GM21515 (cell line): ENCODE measurements around the gene SPRY2.
"Not testable (repeated sequence)": the region's sequence is repeated elsewhere in the genome, so short reads cannot be mapped to it uniquely, and the experiment has no call there.

Experiments used
- ATAC-seq: cut with Tn5 transposase; IDR thresholded peaks from one replicate; pipeline ENCODE4 v1.9.1; 2021; ENCODE audit not compliant: unreplicated experiment

The SPRY2 gene

GRCh38 chr13:80355496-80356094 lies 14.7 kb upstream of the SPRY2 start:
- not testable (repeated sequence) for ATAC-seq

DNA sequence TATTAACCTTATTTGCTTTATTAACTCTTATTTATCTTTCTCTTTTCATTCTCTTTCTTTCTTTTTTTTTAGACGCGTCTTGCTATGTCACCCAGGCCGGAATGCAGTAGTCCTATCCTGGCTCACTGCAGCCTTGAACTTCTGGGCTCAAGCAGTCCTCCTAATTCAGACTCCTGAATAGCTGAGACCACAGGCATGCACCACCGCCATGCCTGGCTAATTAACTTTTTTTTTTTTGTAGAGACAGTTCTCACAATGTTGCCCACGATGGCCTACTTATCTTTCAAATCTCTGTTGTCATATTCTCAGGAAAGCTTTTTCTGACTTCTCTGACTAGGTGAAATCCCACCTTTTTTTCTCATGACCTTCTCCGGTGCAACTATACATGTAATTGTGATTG lies 7.8 kb upstream of the SPRY2 start:
- ATAC-seq: no peak

- no peak for ATAC-seq
These were observed 7.4 kb upstream of the SPRY2 start for GRCh38 chr13:80348314-80348713.

DNA sequence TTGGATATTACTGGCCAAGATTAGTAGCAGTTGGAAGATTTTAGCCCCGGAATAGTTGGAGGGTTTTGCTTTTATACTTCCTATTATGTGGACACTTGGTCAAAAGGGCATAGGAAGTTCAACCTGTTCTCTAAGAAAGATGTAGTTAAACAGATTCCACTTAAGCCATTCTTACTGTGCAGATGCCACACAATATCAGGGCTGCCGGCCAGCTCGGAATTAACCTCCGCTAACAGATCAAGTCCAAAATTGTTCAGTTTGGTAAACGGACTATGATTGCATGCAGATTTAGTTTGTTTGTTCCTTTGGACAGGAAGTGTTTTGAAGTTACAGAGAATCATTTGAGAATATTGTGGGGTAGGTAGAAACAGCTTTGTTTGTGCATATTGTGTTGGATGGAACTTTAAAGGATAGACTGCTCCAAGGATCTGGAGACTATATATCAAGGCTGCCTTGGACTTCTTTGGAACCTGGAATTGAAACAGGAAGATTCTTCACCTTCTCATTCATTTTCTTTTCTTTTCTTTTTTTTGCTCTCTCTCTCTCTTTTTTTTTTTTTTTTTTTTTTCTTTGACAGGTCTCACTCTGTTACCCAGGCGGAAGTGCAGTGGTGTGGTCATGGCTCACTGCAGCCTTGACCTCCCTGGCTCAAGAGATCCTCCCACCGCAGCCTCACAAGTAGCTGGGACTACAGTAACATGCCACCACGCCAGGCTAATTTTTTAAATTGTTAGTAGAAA lies 5.0 kb upstream of the SPRY2 start:
- no peak for ATAC-seq

DNA sequence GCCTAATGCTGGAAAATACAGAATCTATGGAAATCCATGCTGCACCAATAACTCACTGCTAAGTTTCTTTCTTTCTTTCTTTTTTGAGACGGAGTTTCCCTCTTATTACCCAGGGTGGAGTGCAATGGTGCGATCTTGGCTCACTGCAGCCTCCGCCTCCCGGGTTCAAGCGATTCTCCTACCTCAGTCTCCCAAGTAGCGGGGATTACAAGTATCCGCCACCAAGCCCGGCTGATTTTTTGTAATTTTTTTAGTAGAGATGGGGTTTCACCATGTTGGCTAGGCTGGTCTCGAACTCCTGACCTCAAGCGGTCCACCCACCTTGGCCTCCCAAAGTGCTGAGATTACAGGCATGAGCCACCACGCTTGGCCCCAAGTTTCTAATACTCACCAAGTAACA lies 3.1 kb upstream of the SPRY2 start:
- ATAC-seq: not testable (repeated sequence)

GRCh38 chr13:80342471-80343371 lies 1.8 kb upstream of the SPRY2 start:
- ATAC-seq: peak; percentile 72

DNA sequence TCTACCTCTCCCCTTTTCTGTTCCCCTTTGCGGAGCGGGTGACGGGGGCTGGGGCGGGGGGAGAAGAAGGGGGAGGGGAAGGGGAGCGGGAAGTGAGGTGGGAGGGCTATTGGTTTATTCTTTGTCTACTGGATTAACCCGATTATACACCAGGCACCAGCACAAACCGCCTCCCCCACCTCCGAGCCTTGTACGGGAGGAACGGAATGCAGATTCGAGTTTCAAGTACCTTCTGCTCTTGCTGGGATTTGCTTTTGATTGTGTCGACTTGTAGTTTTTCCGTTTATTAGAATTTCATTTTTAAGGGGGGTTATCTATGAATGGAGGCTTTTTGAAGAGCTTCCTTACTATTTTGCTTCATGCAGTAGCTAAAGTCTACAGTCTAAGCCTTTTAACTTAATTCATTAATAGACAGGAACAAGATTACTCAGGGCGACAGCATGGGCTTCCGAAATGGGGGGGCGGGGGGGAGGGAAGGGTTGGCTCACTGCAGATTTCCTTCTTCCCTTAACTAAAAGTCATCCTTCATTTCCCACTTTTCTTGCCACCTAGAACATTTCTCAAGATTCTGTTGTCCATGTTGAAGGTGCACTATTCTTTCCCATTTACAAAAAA lies 937 bp upstream of the SPRY2 start:
- no peak for ATAC-seq

- peak; percentile 26 for ATAC-seq
These were observed 250 bp downstream of the SPRY2 start for GRCh38 chr13:80340651-80341100.

- ATAC-seq: no peak
These were observed 845 bp downstream of the SPRY2 start for GRCh38 chr13:80339912-80340650.

DNA sequence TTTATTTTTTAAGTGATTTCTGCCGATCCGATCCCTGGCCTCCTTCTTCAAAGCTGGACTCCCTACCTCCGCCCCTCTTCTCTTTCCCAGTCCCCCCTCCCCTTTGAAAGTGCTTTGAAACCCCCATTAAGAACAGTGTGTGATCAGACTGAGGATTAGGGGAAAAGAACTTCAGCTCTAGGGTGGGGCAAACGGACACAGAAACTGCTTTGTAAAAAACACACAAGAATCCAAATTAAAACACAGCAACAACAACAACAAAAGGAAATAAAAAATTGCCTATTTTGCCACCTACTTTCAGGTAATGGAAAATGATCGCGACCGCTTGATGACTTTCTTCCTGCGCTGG lies 1.4 kb downstream of the SPRY2 start:
- ATAC-seq: no peak

GRCh38 chr13:80338781-80339562 lies 2.0 kb downstream of the SPRY2 start:
- ATAC-seq: no peak

- ATAC-seq: no peak
These were observed 3.4 kb downstream of the SPRY2 start for GRCh38 chr13:80337288-80338081.

DNA sequence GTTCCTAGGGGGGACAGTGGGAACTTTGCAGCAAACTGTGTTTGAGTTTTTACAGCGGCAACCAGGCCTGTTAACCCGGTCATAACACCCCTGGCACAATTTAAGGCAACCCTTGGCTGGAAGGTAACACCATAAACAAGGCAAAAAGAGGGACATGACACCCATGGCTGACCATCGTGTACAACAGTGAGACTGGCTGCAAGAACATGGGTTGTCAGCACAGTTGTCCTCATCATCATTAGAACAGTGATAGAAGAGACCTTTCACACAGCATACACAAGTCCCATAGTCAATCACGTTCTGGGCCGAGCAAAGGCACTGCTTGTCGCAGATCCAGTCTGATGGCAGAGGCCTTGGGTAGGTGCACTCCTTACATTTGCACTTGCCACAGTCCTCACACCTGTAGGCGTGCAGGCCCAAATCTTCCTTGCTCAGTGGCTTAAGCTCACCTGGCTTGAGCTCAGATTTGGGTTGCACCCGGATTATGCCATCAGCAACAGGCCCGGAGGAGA lies 4.1 kb downstream of the SPRY2 start:
- ATAC-seq: no peak

DNA sequence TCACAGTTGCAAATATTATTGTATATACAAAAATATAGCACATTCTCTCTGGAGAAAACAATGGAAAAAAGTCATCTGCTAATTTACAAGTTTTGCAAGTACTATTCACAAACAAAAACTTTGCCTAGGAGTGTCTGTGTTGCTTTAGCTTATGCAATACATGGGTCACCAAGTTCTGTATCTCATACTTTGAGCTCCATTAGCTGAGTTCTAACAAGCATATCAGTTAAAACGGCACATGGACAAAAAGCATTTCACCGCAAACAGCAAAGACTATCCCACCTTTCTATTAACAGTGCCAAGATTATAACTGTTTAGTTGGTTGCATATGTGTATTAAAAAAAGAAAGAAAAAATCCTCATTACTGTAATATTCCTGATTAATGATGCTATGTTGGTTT lies 4.6 kb downstream of the SPRY2 start:
- ATAC-seq: no peak

- ATAC-seq: no peak
These were observed 6.2 kb downstream of the SPRY2 start for GRCh38 chr13:80334597-80335260.

GRCh38 chr13:80331984-80332383 lies 8.9 kb downstream of the SPRY2 start:
- ATAC-seq: no peak

- ATAC-seq: no peak
These were observed 11.7 kb downstream of the SPRY2 start for GRCh38 chr13:80329250-80329649.

GRCh38 chr13:80319004-80319403 lies 21.9 kb downstream of the SPRY2 start:
- ATAC-seq: no peak
